Measurements from ENCODE around the gene CMTM4.

The CMTM4 gene

GRCh38 chr16:66592814-66593213 lies 103.7 kb downstream of the CMTM4 start:
- TF ChIP-seq CTCF (IDR thresholded peaks at IDR 0.05; ENCODE audit: control extremely low read depth, extremely low read depth, low read depth, missing control alignments), result no peak
- CTCF ChIA-PET, result interaction anchor here (1.6 kb wide), 1 partner anchor 16 kb away, joined by 3 read pairs; no protein-coding TSS in a partner anchor
- POLR2A ChIA-PET, result no interaction called here
- no peak for DNase-seq (ENCODE audit: extremely low spot score)

GRCh38 chr16:66592241-66592640 lies 104.3 kb downstream of the CMTM4 start:
- POLR2A ChIA-PET, result no interaction called here
- no peak for DNase-seq (ENCODE audit: extremely low spot score)
- TF ChIP-seq CTCF (IDR thresholded peaks at IDR 0.05; ENCODE audit: control extremely low read depth, extremely low read depth, low read depth, missing control alignments), result no peak
- CTCF ChIA-PET, result interaction anchor here (1.6 kb wide), 1 partner anchor 17 kb away, joined by 3 read pairs; no protein-coding TSS in a partner anchor

- POLR2A ChIA-PET, result no interaction called here
- DNase-seq (ENCODE audit: extremely low spot score), result no peak
- TF ChIP-seq CTCF (IDR thresholded peaks at IDR 0.05; ENCODE audit: control extremely low read depth, extremely low read depth, low read depth, missing control alignments), result no peak
- CTCF ChIA-PET, result interaction anchor here (0.8 to 3.1 kb wide), 16 partner anchors 9 to 230 kb away, joined by 3 to 45 read pairs (median 4); partner anchors contain the start of gene DYNC1LI2
Measured at GRCh38 chr16:66591018-66591417, 105.5 kb downstream of the CMTM4 start.

GRCh38 chr16:66590322-66590721 lies 106.2 kb downstream of the CMTM4 start:
- DNase-seq (ENCODE audit: extremely low spot score), result peak; percentile 43
- POLR2A ChIA-PET, result no interaction called here
- CTCF ChIA-PET, result interaction anchor here (0.8 to 3.1 kb wide), 20 partner anchors 10 to 229 kb away, joined by 3 to 45 read pairs (median 4); partner anchors contain the start of gene DYNC1LI2
- TF ChIP-seq CTCF (IDR thresholded peaks at IDR 0.05; ENCODE audit: control extremely low read depth, extremely low read depth, low read depth, missing control alignments), result no peak

GRCh38 chr16:66588981-66589713 lies 107.4 kb downstream of the CMTM4 start:
- POLR2A ChIA-PET, result interaction anchor here (0.7 kb wide), 1 partner anchor 98 kb away, joined by 9 read pairs; no protein-coding TSS in a partner anchor
- TF ChIP-seq CTCF (IDR thresholded peaks at IDR 0.05; ENCODE audit: control extremely low read depth, extremely low read depth, low read depth, missing control alignments), result peak; percentile 98
- peak; percentile 81 for DNase-seq (ENCODE audit: extremely low spot score)
- CTCF ChIA-PET, result interaction anchor here (0.6 to 3.1 kb wide), 48 partner anchors 9 to 281 kb away, joined by 3 to 45 read pairs (median 4); partner anchors contain the start of genes CKLF and CMTM2

- POLR2A ChIA-PET, result no interaction called here
- TF ChIP-seq CTCF (IDR thresholded peaks at IDR 0.05; ENCODE audit: control extremely low read depth, extremely low read depth, low read depth, missing control alignments), result no peak
- CTCF ChIA-PET, result interaction anchor here (1.1 to 3.1 kb wide), 10 partner anchors 8 to 230 kb away, joined by 3 to 45 read pairs (median 11); partner anchors contain the start of gene CMTM2
- DNase-seq (ENCODE audit: extremely low spot score), result no peak
Measured at GRCh38 chr16:66587881-66588600, 108.5 kb downstream of the CMTM4 start.

Data from GM10248 (cell line).